ENCODE results near the gene NTSR1. TPM values are rescaled to one million over a fixed set of nuclear protein-coding genes. Genes with fewer than 3 reads are reported as not detected.

NTSR1 gene
- total RNA-seq, 2 experiments from 2014 or later = 0.55 to 0.56 TPM

DNA sequence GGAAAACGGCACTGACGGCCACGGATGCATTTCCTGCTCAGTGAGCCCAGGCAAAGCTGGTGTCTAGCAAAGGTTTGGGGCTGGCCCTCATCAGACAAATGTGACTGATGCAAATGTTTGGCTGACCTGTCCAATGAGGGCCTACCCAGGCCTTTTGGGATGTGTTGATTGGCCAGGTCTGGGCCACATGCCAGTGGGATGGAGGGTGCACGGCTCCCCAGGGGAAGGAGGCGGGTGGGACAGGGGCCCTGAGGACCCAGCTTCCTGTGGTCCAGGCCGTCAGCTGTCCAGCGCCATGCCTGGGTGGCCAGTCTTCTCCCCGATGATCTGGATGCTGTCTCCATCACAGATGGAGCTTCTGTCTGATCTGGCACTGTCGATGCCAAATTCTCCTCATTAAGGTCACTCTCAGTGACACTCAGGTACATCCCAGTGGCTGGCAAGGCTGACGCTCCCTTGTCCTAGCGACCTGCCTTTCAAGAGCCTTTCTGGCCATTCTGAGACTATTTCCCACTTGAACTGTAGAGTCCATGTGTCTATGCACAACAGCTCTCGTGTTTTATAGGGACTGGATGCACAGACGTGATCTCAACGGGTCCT, 43.0 kb downstream of the NTSR1 start:
- ATAC-seq (ENCODE audit: poor library complexity) (no peak), DNase-seq (no peak)
- Mint-ChIP-seq H3K4me1 (ENCODE audit: low read depth) (peaks cover 4% of the 10 kb centered on the region), H3K36me3 (ENCODE audit: low read depth) (no peaks in the 10 kb centered on the region), H3K4me3 (no peak overlapping the region), H3K9me3 (no peaks in the 10 kb centered on the region), H3K27ac (no peak overlapping the region), H3K27me3 (no peaks in the 10 kb centered on the region)
- Histone ChIP-seq H3K9me3 (ENCODE audit: control insufficient read depth in 1 of 2, insufficient read depth in 1 of 2, low read length in 2 of 2) (peaks cover 0 to 7% of the 10 kb centered on the region in 2 experiments), H3K4me3 (ENCODE audit: low read length) (no peak overlapping the region), H3K36me3 (ENCODE audit: insufficient read depth, low read length) (no peaks in the 10 kb centered on the region), H3K27me3 (ENCODE audit: control insufficient read depth in 1 of 2, insufficient read depth in 2 of 2, low read length in 2 of 2) (peaks cover 0 to 5% of the 10 kb centered on the region in 2 experiments), H3K27ac (ENCODE audit: low read depth in 1 of 2, low read length in 2 of 2) (no peak overlapping the region), H3K4me1 (ENCODE audit: insufficient read depth, low read length) (no peaks in the 10 kb centered on the region)
- ChIA-PET POLR2A (interaction anchor here (0.7 to 1.2 kb wide), 2 partner anchors 12 to 17 kb away, joined by 3 read pairs; no protein-coding TSS in a partner anchor), CTCF (no interaction called here)
- intact Hi-C loops (cut with DNase I, micrococcal nuclease) = no loop called here
- TF ChIP-seq, protein P1, sequence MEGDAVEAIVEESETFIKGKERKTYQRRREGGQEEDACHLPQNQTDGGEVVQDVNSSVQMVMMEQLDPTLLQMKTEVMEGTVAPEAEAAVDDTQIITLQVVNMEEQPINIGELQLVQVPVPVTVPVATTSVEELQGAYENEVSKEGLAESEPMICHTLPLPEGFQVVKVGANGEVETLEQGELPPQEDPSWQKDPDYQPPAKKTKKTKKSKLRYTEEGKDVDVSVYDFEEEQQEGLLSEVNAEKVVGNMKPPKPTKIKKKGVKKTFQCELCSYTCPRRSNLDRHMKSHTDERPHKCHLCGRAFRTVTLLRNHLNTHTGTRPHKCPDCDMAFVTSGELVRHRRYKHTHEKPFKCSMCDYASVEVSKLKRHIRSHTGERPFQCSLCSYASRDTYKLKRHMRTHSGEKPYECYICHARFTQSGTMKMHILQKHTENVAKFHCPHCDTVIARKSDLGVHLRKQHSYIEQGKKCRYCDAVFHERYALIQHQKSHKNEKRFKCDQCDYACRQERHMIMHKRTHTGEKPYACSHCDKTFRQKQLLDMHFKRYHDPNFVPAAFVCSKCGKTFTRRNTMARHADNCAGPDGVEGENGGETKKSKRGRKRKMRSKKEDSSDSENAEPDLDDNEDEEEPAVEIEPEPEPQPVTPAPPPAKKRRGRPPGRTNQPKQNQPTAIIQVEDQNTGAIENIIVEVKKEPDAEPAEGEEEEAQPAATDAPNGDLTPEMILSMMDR (IDR thresholded peaks at IDR 0.05) = no peak

DNA sequence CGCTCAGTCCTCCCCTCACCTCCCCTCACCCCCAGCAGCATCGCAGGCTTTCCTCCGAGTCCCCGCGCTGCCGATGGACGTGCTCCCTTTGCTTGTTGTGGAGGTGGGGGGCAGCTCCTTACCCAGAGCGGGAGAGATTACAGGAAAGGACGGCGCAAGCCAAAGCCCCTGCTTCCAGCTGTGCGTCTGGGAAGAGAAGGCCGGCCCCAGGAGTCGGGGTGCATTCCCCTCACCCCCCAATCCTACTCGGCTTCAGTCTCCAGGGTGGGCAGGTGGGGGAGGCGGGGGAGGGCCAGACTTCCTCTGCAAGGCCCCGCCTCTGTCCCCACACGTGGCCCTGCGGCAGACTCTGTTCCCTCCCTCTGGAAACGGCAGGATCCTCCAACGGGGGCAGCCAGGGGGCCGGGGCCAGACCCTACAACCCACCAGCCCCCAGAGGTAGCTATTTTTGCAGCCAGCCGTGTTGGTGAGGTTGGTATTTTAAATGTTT, 43.6 kb downstream of the NTSR1 start:
- no peaks in the 10 kb centered on the region for H3K36me3 ChIP-seq (ENCODE audit: insufficient read depth, low read length)
- ATAC-seq (ENCODE audit: poor library complexity) (no peak), DNase-seq (no peak)
- Mint-ChIP-seq H3K4me1 (ENCODE audit: low read depth) (no peaks in the 10 kb centered on the region), H3K9me3 (no peaks in the 10 kb centered on the region), H3K27ac (no peak overlapping the region), H3K27me3 (peaks cover 5% of the 10 kb centered on the region), H3K4me3 (no peak overlapping the region), H3K36me3 (ENCODE audit: low read depth) (no peaks in the 10 kb centered on the region)
- TF ChIP-seq, protein P1 (IDR thresholded peaks at IDR 0.05) = no peak
- intact Hi-C loops (cut with DNase I, micrococcal nuclease) = no loop called here
- no peaks in the 10 kb centered on the region for H3K4me1 ChIP-seq (ENCODE audit: insufficient read depth, low read length)
- no peak overlapping the region for H3K27ac ChIP-seq (ENCODE audit: low read depth in 1 of 2, low read length in 2 of 2)
- CTCF ChIA-PET = no interaction called here
- no peak overlapping the region for H3K4me3 ChIP-seq (ENCODE audit: low read length)
- POLR2A ChIA-PET = interaction anchor here (1.2 kb wide), 1 partner anchor 17 kb away, joined by 3 read pairs; no protein-coding TSS in a partner anchor
- peaks cover 0 to 7% of the 10 kb centered on the region in 2 experiments for H3K9me3 ChIP-seq (ENCODE audit: control insufficient read depth in 1 of 2, insufficient read depth in 1 of 2, low read length in 2 of 2)
- H3K27me3 ChIP-seq (ENCODE audit: control insufficient read depth in 1 of 2, insufficient read depth in 2 of 2, low read length in 2 of 2) = peaks cover 0 to 5% of the 10 kb centered on the region in 2 experiments

DNA sequence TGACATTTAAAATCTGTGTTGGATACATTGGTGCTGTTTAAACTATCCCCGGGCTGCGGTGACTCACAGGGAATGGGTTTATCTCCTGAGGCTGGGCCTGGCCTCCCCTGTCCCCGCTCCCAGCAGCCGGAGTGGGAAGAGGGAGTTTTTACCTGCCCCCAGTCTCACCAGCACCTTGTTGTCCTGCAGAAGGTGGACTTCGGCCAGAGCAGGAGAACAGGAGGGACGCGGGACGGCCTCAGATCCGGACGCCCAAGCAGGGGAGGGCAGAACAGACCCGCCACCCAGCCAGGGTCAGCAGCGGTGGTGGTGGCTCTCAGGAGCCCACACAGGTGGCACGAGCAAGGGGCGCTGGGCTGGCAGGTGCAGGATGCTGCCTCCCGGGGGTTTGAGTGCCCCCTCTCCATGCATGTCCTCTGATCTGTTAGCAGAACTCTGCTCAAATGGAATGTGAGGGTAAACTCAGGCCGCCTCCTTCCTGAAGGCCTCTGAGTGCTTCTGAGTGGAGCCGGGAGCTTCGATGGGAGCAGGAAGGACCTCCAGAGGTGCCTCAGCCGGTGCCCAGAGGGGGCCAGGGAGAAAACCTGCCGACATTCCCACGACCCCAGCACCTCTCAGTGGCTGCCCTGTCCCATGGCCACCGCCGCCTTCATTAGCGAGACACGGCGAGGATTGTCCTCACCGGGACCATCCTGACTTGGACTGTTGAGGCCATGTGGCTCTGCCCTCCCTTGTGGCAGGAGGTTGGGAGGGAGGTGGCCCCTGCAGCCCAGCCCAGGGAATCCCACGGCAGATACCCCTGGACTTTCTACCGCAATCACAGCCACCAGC, 44.2 kb downstream of the NTSR1 start:
- DNase-seq (no peak), ATAC-seq (ENCODE audit: poor library complexity) (no peak)
- Mint-ChIP-seq H3K27ac (no peak overlapping the region), H3K4me3 (no peak overlapping the region), H3K36me3 (ENCODE audit: low read depth) (no peaks in the 10 kb centered on the region), H3K27me3 (peaks cover 5% of the 10 kb centered on the region), H3K9me3 (no peaks in the 10 kb centered on the region), H3K4me1 (ENCODE audit: low read depth) (no peaks in the 10 kb centered on the region)
- H3K36me3 ChIP-seq (ENCODE audit: insufficient read depth, low read length) = no peaks in the 10 kb centered on the region
- intact Hi-C loops (cut with DNase I, micrococcal nuclease) = no loop called here
- no peaks in the 10 kb centered on the region for H3K4me1 ChIP-seq (ENCODE audit: insufficient read depth, low read length)
- ChIA-PET POLR2A (no interaction called here), CTCF (no interaction called here)
- H3K4me3 ChIP-seq (ENCODE audit: low read length) = no peak overlapping the region
- H3K27ac ChIP-seq (ENCODE audit: low read depth in 1 of 2, low read length in 2 of 2) = no peak overlapping the region
- peaks cover 0 to 5% of the 10 kb centered on the region in 2 experiments for H3K27me3 ChIP-seq (ENCODE audit: control insufficient read depth in 1 of 2, insufficient read depth in 2 of 2, low read length in 2 of 2)
- peaks cover 0 to 7% of the 10 kb centered on the region in 2 experiments for H3K9me3 ChIP-seq (ENCODE audit: control insufficient read depth in 1 of 2, insufficient read depth in 1 of 2, low read length in 2 of 2)
- TF ChIP-seq, protein P1 (IDR thresholded peaks at IDR 0.05) = no peak

Measured in CD4-positive, alpha-beta T cell (primary cell).